Activated CD4-positive, alpha-beta T cell treated with anti-CD3 and anti-CD28 coated beads for 48 hours (primary cell): ENCODE measurements around the gene GPR143.

Source experiments
- DNase-seq: peaks from one replicate; pipeline ENCODE4 v3.0.0-alpha.2; 2020

Gene GPR143

GRCh38 chrX:9767375-9767774, 1.7 kb upstream of the GPR143 start:
- DNase-seq = no peak

- DNase-seq = no peak
Observed at GRCh38 chrX:9765072-9765736, 443 bp downstream of the GPR143 start.

- DNase-seq = no peak
Observed at GRCh38 chrX:9759337-9759736, 6.3 kb downstream of the GPR143 start.

- DNase-seq = no peak
Observed at GRCh38 chrX:9758021-9758638, 7.5 kb downstream of the GPR143 start.

- no peak for DNase-seq
Observed at GRCh38 chrX:9757366-9757765, 8.3 kb downstream of the GPR143 start.

- no peak for DNase-seq
Observed at GRCh38 chrX:9749146-9749692, 16.4 kb downstream of the GPR143 start.

- no peak for DNase-seq
Observed at GRCh38 chrX:9747644-9748043, 18.0 kb downstream of the GPR143 start.

- DNase-seq = no peak
Observed at GRCh38 chrX:9746148-9746888, 19.3 kb downstream of the GPR143 start.

GRCh38 chrX:9745417-9746115, 20.1 kb downstream of the GPR143 start:
- DNase-seq = no peak

- no peak for DNase-seq
Observed at GRCh38 chrX:9739130-9739529, 26.5 kb downstream of the GPR143 start.

GRCh38 chrX:9738151-9738550, 27.5 kb downstream of the GPR143 start:
- DNase-seq = no peak

GRCh38 chrX:9737363-9737762, 28.3 kb downstream of the GPR143 start:
- DNase-seq = no peak

- DNase-seq = peak; percentile 11
Observed at GRCh38 chrX:9730752-9731151, 34.9 kb downstream of the GPR143 start.

- DNase-seq = no peak
Observed at GRCh38 chrX:9730078-9730477, 35.6 kb downstream of the GPR143 start.

GRCh38 chrX:9729171-9729885, 36.3 kb downstream of the GPR143 start:
- DNase-seq = no peak

GRCh38 chrX:9728261-9728660, 37.4 kb downstream of the GPR143 start:
- DNase-seq = no peak

GRCh38 chrX:9724711-9725110, 40.9 kb downstream of the GPR143 start:
- no peak for DNase-seq

GRCh38 chrX:9717376-9717775, 48.3 kb downstream of the GPR143 start:
- no peak for DNase-seq

- no peak for DNase-seq
Observed at GRCh38 chrX:9710332-9710731, 55.3 kb downstream of the GPR143 start.

GRCh38 chrX:9708923-9709553, 56.6 kb downstream of the GPR143 start:
- peak; percentile 80 for DNase-seq

GRCh38 chrX:9708086-9708485, 57.6 kb downstream of the GPR143 start:
- DNase-seq = no peak
